GM12878 (cell line): ENCODE measurements around the gene MAP4K4. TPM values are rescaled to one million over a fixed set of nuclear protein-coding genes. Genes with fewer than 3 reads are reported as not detected.

Experiments used
- ATAC-seq: fragments of 200-7000 bp; cut with Tn5 transposase; 3 replicates; pipeline ENCODE4 v1.9.1; 2020; ENCODE audit warnings: mild to moderate bottlenecking, moderate library complexity
- BruUV-seq: library from RNA; stranded (reverse); fragments of 400-500 nt; replicated peaks from 2 replicates; lab custom pipeline; 2021; lab: Mats Ljungman, UMichigan
- CTCF ChIA-PET: fragments of 300-600 bp; sonication (Branson Sonifier 250); formaldehyde crosslinking; extraction: SDS; loops from one replicate; lab custom pipeline; 2021; ENCODE audit warnings: inconsistent platforms; lab: Yijun Ruan, JAX
- POLR2A ChIA-PET: fragments of 350-600 bp; formaldehyde crosslinking; extraction: SDS; loops from one replicate; lab custom pipeline; 2021; ENCODE audit warnings: inconsistent platforms; lab: Charles Lee
- RAD21 ChIA-PET: fragments of 300-600 bp; sonication (Branson Sonifier 250); formaldehyde crosslinking; loops from one replicate; lab custom pipeline; 2023; ENCODE audit warnings: antibody characterized with exemption; ENCODE audit not compliant: unreplicated experiment; lab: Charles Lee
- SMC1A ChIA-PET: fragments of 300-600 bp; sonication (Branson Sonifier 250); formaldehyde crosslinking; loops from one replicate; lab custom pipeline; 2023; ENCODE audit not compliant: unreplicated experiment, uncharacterized antibody; lab: Charles Lee
- DNase-seq: peaks from one replicate; pipeline ENCODE4 v3.0.0-alpha.2; 2011; ENCODE audit warnings: low read depth, low spot score
- FAIRE-seq: peaks from 3 replicates; lab custom pipeline; 2011; peaks lifted over from hg19 to GRCh38; lab: Jason Lieb, UNC
- H2AFZ ChIP-seq: 2 replicates; pipeline ENCODE4 v1.6.0; 2011; ENCODE audit warnings: low read depth, low read length, control low read depth; ENCODE audit not compliant: control insufficient read depth
- H3K27ac ChIP-seq: 2 replicates; pipeline ENCODE4 v1.5.1; 2011; ENCODE audit warnings: control low read depth; ENCODE audit not compliant: control insufficient read depth, insufficient read depth
- H3K27me3 ChIP-seq, 2 experiments: replicated peaks in 1 of 2; 2 replicates each; pipeline versions ENCODE4 v1.6.0 to v1.6.1; 2011; ENCODE audit warnings: low read length in 1 of 2; ENCODE audit not compliant: control insufficient read depth in 2 of 2, insufficient read depth in 2 of 2
- H3K36me3 ChIP-seq, 2 experiments: 2 replicates each; pipeline ENCODE4 v1.5.1; 2011; ENCODE audit warnings: low read length in 1 of 2; ENCODE audit not compliant: control insufficient read depth in 2 of 2, insufficient read depth in 2 of 2
- H3K4me1 ChIP-seq: 2 replicates; pipeline ENCODE4 v1.6.1; 2011; ENCODE audit warnings: mild to moderate bottlenecking, low read length, moderate library complexity, mixed read lengths; ENCODE audit not compliant: control insufficient read depth, insufficient read depth
- H3K4me2 ChIP-seq: 2 replicates; pipeline ENCODE4 v1.6.0; 2011; ENCODE audit warnings: control low read depth; ENCODE audit not compliant: control insufficient read depth, insufficient read depth
- H3K4me3 ChIP-seq: fragments of 200-600 bp; sonication (generic); 2 replicates; pipeline ENCODE4 v1.5.1; 2016
- H3K79me2 ChIP-seq: 2 replicates; pipeline ENCODE4 v1.6.0; 2011; ENCODE audit warnings: low read length; ENCODE audit not compliant: control insufficient read depth, insufficient read depth
- H3K9ac ChIP-seq: 2 replicates; pipeline ENCODE4 v1.8.0; 2011; ENCODE audit warnings: low read length, control low read depth, mixed read lengths; ENCODE audit not compliant: control insufficient read depth, insufficient read depth
- H3K9me3 ChIP-seq: replicated peaks from 3 replicates; pipeline ENCODE4 v1.5.1; 2011; ENCODE audit warnings: mild to moderate bottlenecking, low read length; ENCODE audit not compliant: control insufficient read depth, insufficient read depth
- H4K20me1 ChIP-seq: 2 replicates; pipeline ENCODE4 v1.6.0; 2011; ENCODE audit not compliant: control insufficient read depth, insufficient read depth
- ATF2 ChIP-seq: IDR thresholded peaks from 2 replicates; pipeline ENCODE4 v1.6.1; 2012; ENCODE audit warnings: low read length, inconsistent platforms
- ATF7 ChIP-seq: fragments of 450-650 bp; IDR thresholded peaks from 2 replicates; pipeline ENCODE4 v1.6.1; 2016; ENCODE audit warnings: low read depth, mild to moderate bottlenecking
- CHD2 ChIP-seq: IDR thresholded peaks from 2 replicates; pipeline ENCODE4 v1.6.1; 2011; ENCODE audit warnings: low read depth, low read length, improper control_type of control experiment, borderline replicate concordance
- CREB1 ChIP-seq: IDR thresholded peaks from 2 replicates; pipeline ENCODE4 v1.6.1; 2012; ENCODE audit warnings: low read depth, mild to moderate bottlenecking, inconsistent platforms
- E2F8 ChIP-seq: fragments of 450-650 bp; IDR thresholded peaks from 2 replicates; pipeline ENCODE4 v1.6.1; 2018; ENCODE audit warnings: mild to moderate bottlenecking, low read depth, moderate library complexity; ENCODE audit not compliant: partially characterized antibody
- FOXM1 ChIP-seq: IDR thresholded peaks from 2 replicates; pipeline ENCODE4 v1.6.1; 2012; ENCODE audit warnings: low read depth, mild to moderate bottlenecking, inconsistent platforms, low read length, moderate library complexity
- HSF1 ChIP-seq: fragments of 150-350 bp; IDR thresholded peaks from 2 replicates; pipeline ENCODE4 v1.6.1; 2014; ENCODE audit warnings: mild to moderate bottlenecking, low read depth, low read length
- NR2C1 ChIP-seq: fragments of 450-650 bp; IDR thresholded peaks from 2 replicates; pipeline ENCODE4 v1.6.1; 2017; ENCODE audit warnings: antibody characterized with exemption, mild to moderate bottlenecking, moderate library complexity
- PAX8 ChIP-seq: fragments of 450-650 bp; IDR thresholded peaks from 2 replicates; pipeline ENCODE4 v1.6.1; 2017; ENCODE audit warnings: mild to moderate bottlenecking, moderate library complexity
- PML ChIP-seq: IDR thresholded peaks from 2 replicates; pipeline ENCODE4 v1.6.1; 2012; ENCODE audit warnings: low read length, inconsistent platforms
- POLR2AphosphoS2 ChIP-seq: IDR thresholded peaks from 2 replicates; pipeline ENCODE4 v1.6.1; 2011; ENCODE audit warnings: low read depth, mild to moderate bottlenecking, low read length, improper control_type of control experiment, moderate library complexity
- RUNX3 ChIP-seq: IDR thresholded peaks from 2 replicates; pipeline ENCODE4 v1.6.1; 2012; ENCODE audit warnings: low read length, inconsistent platforms
- SIN3A ChIP-seq: IDR thresholded peaks from 2 replicates; pipeline ENCODE4 v1.6.1; 2012; ENCODE audit warnings: low read depth, low read length, improper control_type of control experiment
- SMAD1 ChIP-seq: fragments of 450-650 bp; IDR thresholded peaks from 2 replicates; pipeline ENCODE4 v1.6.1; 2018; ENCODE audit warnings: mild to moderate bottlenecking, low read depth; ENCODE audit not compliant: partially characterized antibody
- SMAD5 ChIP-seq: IDR thresholded peaks from 2 replicates; pipeline ENCODE4 v1.6.1; 2016; ENCODE audit warnings: antibody characterized with exemption, low read depth
- SREBF2 ChIP-seq: IDR thresholded peaks from 2 replicates; pipeline ENCODE4 v1.6.1; 2012; ENCODE audit warnings: mild to moderate bottlenecking, low read length
- SRF ChIP-seq, 2 experiments: IDR thresholded peaks; 2 replicates each; pipeline ENCODE4 v1.6.1; 2011; ENCODE audit warnings: low read depth in 2 of 2, low read length in 2 of 2, mild to moderate bottlenecking in 1 of 2, moderate library complexity in 1 of 2
- TBL1XR1 ChIP-seq: IDR thresholded peaks from 2 replicates; pipeline ENCODE4 v1.6.1; 2012; ENCODE audit warnings: low read depth, low read length, improper control_type of control experiment
- YBX1 ChIP-seq: fragments of 450-650 bp; IDR thresholded peaks from 2 replicates; pipeline ENCODE4 v1.6.1; 2016; ENCODE audit warnings: antibody characterized with exemption
- ZNF207 ChIP-seq: fragments of 450-650 bp; IDR thresholded peaks from 2 replicates; pipeline ENCODE4 v1.6.1; 2014; ENCODE audit warnings: antibody characterized with exemption, mild to moderate bottlenecking, borderline replicate concordance
- WGBS: methylation state at CpG from one replicate; pipeline ENCODE4 v1.1.6; 2016; ENCODE audit warnings: low lambda C conversion rate; ENCODE audit not compliant: insufficient replicate concordance, insufficient coverage; ENCODE audit errors: missing lambda C conversion rate; 5-methylcytosine and 5-hydroxymethylcytosine counted together
- in situ Hi-C: fragments of 300-500 bp; cut with MboI; formaldehyde crosslinking; loops from 9 replicates; pipeline ENCODE4 v1.14.3; 2018; ENCODE audit warnings: mixed read lengths
- intact Hi-C: fragments of 100-400 bp; cut with micrococcal nuclease; formaldehyde crosslinking; loops from one replicate; pipeline ENCODE4 v1.14.2; 2022; ENCODE audit not compliant: unreplicated experiment
- polyA plus RNA-seq, 11 experiments: library from polyadenylated mRNA; depleted of rRNA in 4 of 11; unstranded in 6 of 11; stranded (reverse) in 5 of 11; fragments of >200 nt; fragmentation: Nextera tagmentation in 4 of 11; fragmentation: Illumina TruSeq in 1 of 11; extraction: Ambion mirVana in 4 of 11; extraction: Trizol in 1 of 11; gene quantifications; 1 replicate in 1 of 11; 2 replicates in 10 of 11; pipeline versions ENCODE4 v1.2.1 to v1.2.3, GENCODE V29; 2011 to 2016; ENCODE audit warnings: inconsistent platforms in 2 of 11, missing spikeins in 2 of 11, low read depth in 1 of 11
- total RNA-seq, 4 experiments: library from RNA; depleted of rRNA in 3 of 4; stranded (reverse); fragments of >200 nt in 3 of 4; fragmentation: Illumina TruSeq in 1 of 4; extraction: Trizol in 1 of 4; gene quantifications; 2 replicates each; pipeline versions ENCODE4 v1.2.1 to v1.2.3, GENCODE V29; 2013 to 2021

Gene MAP4K4
- total and polyA plus RNA-seq, 10 of the 15 experiments (the other 5 are each of a cell fraction or from before 2014, with no cell fraction given), result 1.9 to 50.4 (median 9.7) TPM

GRCh38 chr2:101679037-101679726, 18.3 kb upstream of the MAP4K4 start:
- POLR2A ChIA-PET, result no interaction called here
- no peak overlapping the region for H2AFZ ChIP-seq
- 44% methylated on average over 8 of the region's 8 CpGs for WGBS
- ATAC-seq (no peak), DNase-seq (no peak)
- in situ Hi-C loops, result no loop called here
- H3K4me1 ChIP-seq, result no peaks in the 10 kb centered on the region
- no peaks in the 10 kb centered on the region for H3K36me3 ChIP-seq
- intact Hi-C loops, result loop anchor here (5.0 kb wide), 1 partner anchor 73 kb away; no protein-coding TSS in a partner anchor
- H3K9ac ChIP-seq, result no peak overlapping the region
- no peaks in the 10 kb centered on the region for H3K79me2 ChIP-seq
- H3K4me3 ChIP-seq, result no peak overlapping the region
- no peak overlapping the region for H3K4me2 ChIP-seq
- RAD21 ChIA-PET, result no interaction called here
- H4K20me1 ChIP-seq, result no peaks in the 10 kb centered on the region
- TF ChIP-seq SRF (IDR thresholded peaks at IDR 0.05; ENCODE audit: low read depth in 2 of 2, low read length in 2 of 2) (no peak), PAX8 (no peak), HSF1 (no peak), CREB1 (no peak), ZNF207 (no peak), SMAD5 (no peak), YBX1 (no peak), SREBF2 (no peak), SIN3A (no peak), TBL1XR1 (no peak), SMAD1 (no peak), E2F8 (no peak), NR2C1 (no peak), RUNX3 (no peak), ATF7 (no peak), POLR2AphosphoS2 (no peak), CHD2 (no peak), ATF2 (no peak), FOXM1 (no peak), PML (no peak)
- TF ChIP-seq, all 136 proteins: peak for 0
- Histone ChIP-seq H3K9me3 (no peaks in the 10 kb centered on the region; the same call in 2 of the 3 replicates), H3K27me3 (no peaks in the 10 kb centered on the region; a peak in 1 of 4 replicates), H3K27ac (no peak overlapping the region)
- no peak for FAIRE-seq
- CTCF ChIA-PET, result no interaction called here
- BruUV-seq, result no TSS peak
- SMC1A ChIA-PET, result no interaction called here
